ENCODE results near the gene ZNF343.
"Not testable (repeated sequence)": the region's sequence is repeated elsewhere in the genome, so short reads cannot be mapped to it uniquely, and the experiment has no call there.

ZNF343 gene

DNA sequence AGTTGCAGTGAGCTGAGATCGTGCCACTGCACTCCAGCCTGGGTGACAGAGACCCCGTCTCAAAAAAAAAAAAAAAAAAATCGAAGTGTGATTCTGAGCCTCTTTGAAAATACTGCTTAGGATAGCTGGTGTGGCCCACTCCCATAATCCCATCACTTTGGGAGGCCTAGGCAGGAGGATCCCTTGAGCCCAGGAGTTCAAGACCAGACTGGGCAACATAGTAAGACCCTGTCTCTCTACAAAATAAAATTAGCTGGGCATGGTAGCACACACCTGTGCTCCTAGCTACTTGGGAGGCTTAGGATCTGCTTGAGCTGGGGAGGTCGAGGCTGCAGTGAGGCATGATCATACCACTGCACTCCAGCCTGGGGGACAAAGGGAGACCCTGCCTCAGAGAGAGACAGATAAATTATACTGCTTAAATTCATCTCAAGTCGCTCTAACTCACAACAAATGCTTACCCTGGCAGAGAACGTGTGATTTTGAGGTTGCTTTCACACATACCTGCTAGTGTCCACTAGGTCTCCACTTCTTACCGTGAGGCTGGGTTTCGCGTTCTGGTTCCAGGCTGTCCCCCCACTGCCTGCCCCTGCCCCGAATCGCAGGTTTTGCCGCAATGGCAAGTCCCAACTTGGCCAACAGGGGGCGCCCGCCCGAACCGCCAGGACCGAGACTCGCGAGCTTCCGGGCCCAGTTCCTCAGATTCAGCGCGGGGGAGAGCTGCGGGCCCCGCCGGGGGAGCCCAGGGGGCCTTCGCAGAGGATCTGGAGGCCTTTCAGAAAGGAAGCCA is 15.4 kb upstream of the ZNF343 start:
- H3K4me1 Mint-ChIP-seq = peaks cover 11% of the 10 kb centered on the region
- DNase-seq = peak; percentile 96

DNA sequence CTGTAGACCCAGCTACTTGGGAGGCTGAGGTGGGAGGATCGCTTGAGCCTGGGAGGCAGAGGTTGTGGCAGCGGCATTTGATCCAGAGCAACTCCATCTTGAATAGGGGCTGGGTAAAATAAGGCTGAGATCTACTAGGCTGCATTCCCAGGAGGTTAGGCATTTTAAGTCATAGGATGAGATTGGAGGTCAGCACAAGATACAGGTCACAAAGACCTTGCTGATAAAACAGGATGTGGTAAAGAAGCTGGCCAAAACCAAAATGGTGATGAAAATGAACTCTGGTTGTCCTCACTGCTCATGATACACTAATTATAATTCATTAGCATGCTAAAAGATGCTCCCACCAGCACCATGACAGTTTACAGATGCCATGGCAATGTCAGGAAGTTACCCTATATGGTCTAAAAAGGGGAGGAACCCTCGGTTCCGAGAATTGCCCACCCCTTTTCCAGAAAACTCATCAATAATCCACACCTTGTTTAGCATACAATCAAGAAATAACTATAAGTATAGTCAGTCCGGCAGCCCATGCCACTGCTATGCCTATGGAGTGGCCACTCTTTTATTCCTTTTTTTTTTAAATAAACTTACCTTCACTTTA is 14.2 kb upstream of the ZNF343 start:
- not testable (repeated sequence) for H3K27ac Mint-ChIP-seq; H3K4me3 Mint-ChIP-seq; H3K9me3 Mint-ChIP-seq; H3K36me3 Mint-ChIP-seq (ENCODE audit: low read depth); H3K4me1 Mint-ChIP-seq; DNase-seq
- peaks cover 85% of the 10 kb centered on the region for H3K27me3 Mint-ChIP-seq (ENCODE audit: low read depth, poor library complexity)

More for the DNA sequence above, 15.4 kb upstream of the ZNF343 start:
- TF ChIP-seq, protein P1, sequence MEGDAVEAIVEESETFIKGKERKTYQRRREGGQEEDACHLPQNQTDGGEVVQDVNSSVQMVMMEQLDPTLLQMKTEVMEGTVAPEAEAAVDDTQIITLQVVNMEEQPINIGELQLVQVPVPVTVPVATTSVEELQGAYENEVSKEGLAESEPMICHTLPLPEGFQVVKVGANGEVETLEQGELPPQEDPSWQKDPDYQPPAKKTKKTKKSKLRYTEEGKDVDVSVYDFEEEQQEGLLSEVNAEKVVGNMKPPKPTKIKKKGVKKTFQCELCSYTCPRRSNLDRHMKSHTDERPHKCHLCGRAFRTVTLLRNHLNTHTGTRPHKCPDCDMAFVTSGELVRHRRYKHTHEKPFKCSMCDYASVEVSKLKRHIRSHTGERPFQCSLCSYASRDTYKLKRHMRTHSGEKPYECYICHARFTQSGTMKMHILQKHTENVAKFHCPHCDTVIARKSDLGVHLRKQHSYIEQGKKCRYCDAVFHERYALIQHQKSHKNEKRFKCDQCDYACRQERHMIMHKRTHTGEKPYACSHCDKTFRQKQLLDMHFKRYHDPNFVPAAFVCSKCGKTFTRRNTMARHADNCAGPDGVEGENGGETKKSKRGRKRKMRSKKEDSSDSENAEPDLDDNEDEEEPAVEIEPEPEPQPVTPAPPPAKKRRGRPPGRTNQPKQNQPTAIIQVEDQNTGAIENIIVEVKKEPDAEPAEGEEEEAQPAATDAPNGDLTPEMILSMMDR (IDR thresholded peaks at IDR 0.05) = peak; percentile 95
- Mint-ChIP-seq H3K36me3 (ENCODE audit: low read depth) (no peaks in the 10 kb centered on the region), H3K9me3 (no peaks in the 10 kb centered on the region), H3K27ac (no peak overlapping the region), H3K4me3 (peak overlapping the region; percentile 90), H3K27me3 (ENCODE audit: low read depth, poor library complexity) (peaks cover 85% of the 10 kb centered on the region)

DNA sequence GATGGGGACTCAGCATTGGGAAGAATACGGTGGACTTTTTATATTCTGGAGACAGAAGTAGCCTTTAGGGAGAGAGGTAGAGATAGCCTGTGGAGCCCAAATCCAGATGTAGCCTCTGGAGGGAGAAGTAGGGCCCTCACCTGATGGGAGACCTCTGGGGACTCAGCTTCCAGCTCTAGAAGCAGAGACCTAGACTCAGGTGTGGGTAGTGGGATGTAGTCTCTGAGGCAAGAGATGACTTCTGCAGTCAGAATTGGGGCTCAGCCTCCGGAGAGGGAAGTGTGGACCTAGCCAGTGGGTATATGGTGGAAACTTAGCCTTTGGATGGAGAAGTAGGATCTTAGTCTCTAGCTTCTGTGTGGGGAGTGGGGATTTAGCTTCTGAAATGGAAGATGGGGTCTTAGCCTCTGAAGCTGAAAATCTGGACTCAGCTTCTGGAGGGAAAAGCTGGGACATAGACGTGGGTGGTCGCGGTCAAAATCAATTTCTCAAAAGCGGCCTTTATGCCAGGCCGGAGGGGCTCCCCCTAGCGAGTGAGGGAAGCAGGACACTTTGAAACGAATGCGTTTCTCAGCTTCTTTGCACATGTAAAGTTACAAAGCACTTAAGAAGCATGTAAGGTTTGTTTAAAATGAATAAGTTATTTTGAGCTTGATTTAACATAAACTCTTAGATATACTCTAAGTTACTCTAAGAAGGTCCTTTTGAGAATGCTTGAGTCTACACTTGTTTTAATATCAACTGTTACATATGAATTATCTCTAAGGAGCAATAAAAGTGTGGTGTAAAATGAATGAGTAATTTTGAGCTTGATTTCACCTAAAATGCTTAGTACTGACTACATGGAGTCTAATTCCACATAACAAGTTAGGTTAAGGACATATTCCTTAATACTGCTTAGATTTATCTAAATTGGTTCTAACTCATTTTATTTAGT is 12.9 kb upstream of the ZNF343 start:
- Mint-ChIP-seq H3K4me3 (no peak overlapping the region), H3K9me3 (no peaks in the 10 kb centered on the region), H3K27ac (no peak overlapping the region), H3K36me3 (ENCODE audit: low read depth) (no peaks in the 10 kb centered on the region), H3K27me3 (ENCODE audit: low read depth, poor library complexity) (peaks cover 72% of the 10 kb centered on the region), H3K4me1 (peaks cover 5% of the 10 kb centered on the region)
- DNase-seq = peak; percentile 79
- TF ChIP-seq, protein P1 (IDR thresholded peaks at IDR 0.05) = peak; percentile 93

DNA sequence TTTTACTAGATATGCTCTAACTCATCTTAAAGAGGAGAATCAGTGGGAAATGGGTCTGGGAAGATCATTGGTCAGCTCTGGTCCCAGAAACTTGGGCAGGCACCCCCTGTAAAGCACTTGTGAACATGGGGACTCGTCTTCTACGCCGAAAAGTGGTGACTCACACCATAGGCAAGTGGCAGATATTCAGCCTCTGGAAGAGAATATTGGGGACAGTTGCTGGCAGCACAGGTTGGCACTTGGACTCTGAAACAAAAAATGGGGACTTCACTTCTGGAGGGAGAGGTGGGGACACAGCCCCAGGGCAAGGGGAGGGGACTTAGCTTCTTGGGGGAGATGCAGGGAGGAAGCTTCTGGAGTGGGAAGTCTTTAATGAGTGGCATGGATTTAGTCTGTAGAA is 11.9 kb upstream of the ZNF343 start:
- H3K27me3 Mint-ChIP-seq (ENCODE audit: low read depth, poor library complexity) = peaks cover 62% of the 10 kb centered on the region
- no peaks in the 10 kb centered on the region for H3K36me3 Mint-ChIP-seq (ENCODE audit: low read depth)
- no peak for DNase-seq
- TF ChIP-seq, protein P1 (IDR thresholded peaks at IDR 0.05) = no peak
- H3K27ac Mint-ChIP-seq = no peak overlapping the region
- no peak overlapping the region for H3K4me3 Mint-ChIP-seq
- H3K9me3 Mint-ChIP-seq = no peaks in the 10 kb centered on the region
- H3K4me1 Mint-ChIP-seq = peaks cover 5% of the 10 kb centered on the region

DNA sequence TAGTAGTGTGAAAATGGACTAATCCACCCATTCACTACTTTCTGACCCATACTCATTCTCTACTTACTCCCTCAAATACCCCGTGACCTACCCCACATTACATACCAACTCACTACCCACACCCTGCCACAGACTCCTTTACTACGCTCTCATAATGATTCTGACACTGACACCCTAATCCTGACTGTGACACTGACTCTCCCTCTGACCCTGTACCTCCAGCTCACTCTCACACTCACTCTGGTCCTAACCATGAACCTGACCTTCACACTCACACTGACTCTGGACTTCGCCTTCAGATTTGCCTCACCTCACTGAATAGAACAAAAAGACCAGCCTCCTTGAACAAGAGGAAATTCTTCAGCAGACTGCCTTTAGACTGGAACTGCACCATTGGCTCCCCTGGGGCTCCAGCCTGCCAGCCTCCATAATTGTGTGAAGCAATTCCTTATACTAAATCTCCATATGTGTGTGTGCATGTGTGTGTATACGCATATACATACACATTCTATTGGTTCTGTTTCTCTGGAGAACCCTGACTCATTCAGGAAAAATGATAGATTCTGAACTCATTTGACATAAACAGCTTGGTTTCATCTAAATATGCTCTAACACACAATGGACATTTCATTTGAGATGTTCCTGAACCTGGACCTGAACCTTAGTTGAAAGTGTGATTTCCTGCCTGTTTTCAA is 10.5 kb upstream of the ZNF343 start:
- Mint-ChIP-seq H3K9me3 (no peaks in the 10 kb centered on the region), H3K4me1 (no peaks in the 10 kb centered on the region), H3K27me3 (ENCODE audit: low read depth, poor library complexity) (peaks cover 55% of the 10 kb centered on the region), H3K36me3 (ENCODE audit: low read depth) (no peaks in the 10 kb centered on the region), H3K27ac (no peak overlapping the region), H3K4me3 (no peak overlapping the region)
- DNase-seq = no peak
- TF ChIP-seq, protein P1 (IDR thresholded peaks at IDR 0.05) = no peak

Data from nephron progenitor cell (in vitro differentiated cells).